Effector memory CD4-positive, alpha-beta T cell (primary cell): Measurements from ENCODE around the gene TXNRD3.

Source experiments
- DNase-seq, 3 donors: peaks; one replicate each; pipeline ENCODE4 v3.0.0-alpha.2; 2020
- H3K27ac ChIP-seq: 2 replicates; pipeline ENCODE4 v1.7.0; 2013; ENCODE audit warnings: mild to moderate bottlenecking, low read length, moderate library complexity; ENCODE audit not compliant: insufficient read depth, poor library complexity, severe bottlenecking
- H3K27me3 ChIP-seq: replicated peaks from 2 replicates; pipeline ENCODE4 v1.7.0; 2013; ENCODE audit warnings: mild to moderate bottlenecking, low read length; ENCODE audit not compliant: insufficient read depth, control insufficient read depth, poor library complexity, severe bottlenecking
- H3K36me3 ChIP-seq: 2 replicates; pipeline ENCODE4 v1.7.0; 2013; ENCODE audit warnings: mild to moderate bottlenecking, low read length, moderate library complexity; ENCODE audit not compliant: control insufficient read depth, insufficient read depth
- H3K4me1 ChIP-seq: 2 replicates; pipeline ENCODE4 v1.7.0; 2013; ENCODE audit warnings: low read length, mild to moderate bottlenecking; ENCODE audit not compliant: control insufficient read depth, insufficient read depth, poor library complexity, severe bottlenecking
- H3K4me3 ChIP-seq: 2 replicates; pipeline ENCODE4 v1.7.0; 2013; ENCODE audit warnings: low read length, low read depth, mild to moderate bottlenecking; ENCODE audit not compliant: insufficient read depth, poor library complexity, severe bottlenecking
- H3K9me3 ChIP-seq: 2 replicates; pipeline ENCODE4 v1.7.0; 2013; ENCODE audit warnings: mild to moderate bottlenecking, low read length, moderate library complexity; ENCODE audit not compliant: control insufficient read depth

TXNRD3 gene

DNA sequence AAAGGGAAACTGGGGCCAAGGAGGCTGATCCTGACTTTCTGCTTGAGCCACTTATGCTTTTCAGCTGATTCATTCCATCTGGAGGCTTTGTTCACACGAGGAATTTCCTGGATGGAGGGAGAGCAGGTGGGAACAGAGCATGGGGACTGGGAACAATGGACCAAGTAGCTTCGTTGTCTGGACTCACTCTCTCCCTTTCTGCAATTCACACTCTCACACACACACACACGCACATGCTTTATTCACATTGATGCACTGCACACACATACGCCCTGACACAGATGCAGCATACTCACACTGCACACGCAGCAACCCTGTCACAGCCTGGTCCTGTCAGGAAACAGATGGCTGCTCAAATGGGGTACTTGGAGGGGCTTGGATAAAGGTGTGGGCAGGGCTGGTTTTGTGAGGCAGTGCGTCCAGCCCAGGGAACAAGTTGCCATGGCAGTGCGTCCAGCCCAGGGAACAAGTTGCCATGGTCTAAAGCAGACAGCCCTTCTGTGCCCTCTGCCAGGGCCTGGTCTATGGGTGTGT is 29.4 kb upstream of the TXNRD3 start:
- Histone ChIP-seq H3K4me3 (no peak overlapping the region), H3K9me3 (no peaks in the 10 kb centered on the region), H3K4me1 (peaks cover 2% of the 10 kb centered on the region), H3K36me3 (no peaks in the 10 kb centered on the region), H3K27me3 (no peaks in the 10 kb centered on the region), H3K27ac (no peak overlapping the region)
- DNase-seq: no peak

GRCh38 chr3:126683069-126683468 is 28.1 kb upstream of the TXNRD3 start:
- no peaks in the 10 kb centered on the region for H3K36me3 ChIP-seq
- H3K4me3 ChIP-seq: no peak overlapping the region
- H3K27me3 ChIP-seq: peaks cover 5% of the 10 kb centered on the region
- no peak overlapping the region for H3K27ac ChIP-seq
- DNase-seq: no peak
- H3K4me1 ChIP-seq: peaks cover 7% of the 10 kb centered on the region
- H3K9me3 ChIP-seq: no peaks in the 10 kb centered on the region

- H3K27ac ChIP-seq: no peak overlapping the region
- H3K9me3 ChIP-seq: no peaks in the 10 kb centered on the region
- no peaks in the 10 kb centered on the region for H3K36me3 ChIP-seq
- H3K4me3 ChIP-seq: no peak overlapping the region
- DNase-seq: no peak
- H3K27me3 ChIP-seq: peaks cover 5% of the 10 kb centered on the region
- H3K4me1 ChIP-seq: peaks cover 7% of the 10 kb centered on the region
These were observed 27.1 kb upstream of the TXNRD3 start for GRCh38 chr3:126682009-126682408.

DNA sequence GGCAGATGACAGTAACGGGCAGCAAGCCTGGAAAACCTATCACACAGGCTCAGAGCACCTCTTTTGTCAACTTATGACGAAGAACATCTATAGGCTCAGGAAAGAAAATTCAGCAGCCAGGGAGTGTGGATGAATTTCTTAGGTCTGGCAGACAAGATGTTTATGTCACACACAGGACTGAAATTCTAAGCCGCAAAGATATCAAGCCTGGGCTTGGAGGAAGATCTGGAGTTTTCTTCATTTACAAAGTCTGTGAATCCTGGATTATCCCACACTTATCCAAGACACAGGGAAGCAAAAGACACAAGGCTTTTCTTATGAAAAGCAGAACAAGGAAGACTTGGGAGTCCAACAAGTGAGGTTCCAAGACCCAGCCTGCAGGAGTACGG is 25.7 kb upstream of the TXNRD3 start:
- H3K4me3 ChIP-seq: no peak overlapping the region
- H3K4me1 ChIP-seq: peaks cover 7% of the 10 kb centered on the region

GRCh38 chr3:126679831-126680666 is 25.1 kb upstream of the TXNRD3 start:
- H3K36me3 ChIP-seq: no peaks in the 10 kb centered on the region
- peaks cover 7% of the 10 kb centered on the region for H3K4me1 ChIP-seq
- H3K4me3 ChIP-seq: no peak overlapping the region
- DNase-seq: no peak
- no peaks in the 10 kb centered on the region for H3K9me3 ChIP-seq
- peaks cover 5% of the 10 kb centered on the region for H3K27me3 ChIP-seq
- H3K27ac ChIP-seq: no peak overlapping the region

More for the DNA sequence above, 25.7 kb upstream of the TXNRD3 start:
- no peak for DNase-seq
- Histone ChIP-seq H3K27me3 (peaks cover 5% of the 10 kb centered on the region), H3K9me3 (no peaks in the 10 kb centered on the region), H3K36me3 (no peaks in the 10 kb centered on the region), H3K27ac (no peak overlapping the region)

DNA sequence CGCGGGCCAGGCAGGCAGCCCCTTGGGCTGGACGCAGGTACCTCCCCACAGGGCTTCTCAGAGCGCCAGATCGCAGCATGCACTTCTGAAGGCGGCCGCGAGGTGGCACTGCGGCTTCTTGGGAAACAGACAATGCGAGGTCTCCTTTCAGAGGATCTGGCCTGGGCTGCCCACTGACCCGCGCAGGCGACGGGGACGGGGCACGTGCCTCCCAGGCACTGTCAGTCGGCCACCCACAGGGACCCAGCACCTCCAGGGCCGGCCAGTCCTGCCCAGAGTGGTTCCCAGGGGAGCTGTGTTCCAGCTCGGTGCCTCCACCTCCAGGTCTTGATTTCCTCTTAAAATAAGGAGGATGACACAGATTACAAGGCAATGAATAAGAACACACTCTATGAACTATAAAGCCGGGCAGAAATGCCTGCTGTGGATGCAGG is 24.4 kb upstream of the TXNRD3 start:
- H3K27me3 ChIP-seq: peaks cover 5% of the 10 kb centered on the region
- peak; percentile 31 to 50 (median 46) for DNase-seq
- peaks cover 7% of the 10 kb centered on the region for H3K4me1 ChIP-seq
- H3K36me3 ChIP-seq: no peaks in the 10 kb centered on the region
- H3K27ac ChIP-seq: no peak overlapping the region
- H3K9me3 ChIP-seq: no peaks in the 10 kb centered on the region
- peak overlapping the region; percentile 18 for H3K4me3 ChIP-seq

DNA sequence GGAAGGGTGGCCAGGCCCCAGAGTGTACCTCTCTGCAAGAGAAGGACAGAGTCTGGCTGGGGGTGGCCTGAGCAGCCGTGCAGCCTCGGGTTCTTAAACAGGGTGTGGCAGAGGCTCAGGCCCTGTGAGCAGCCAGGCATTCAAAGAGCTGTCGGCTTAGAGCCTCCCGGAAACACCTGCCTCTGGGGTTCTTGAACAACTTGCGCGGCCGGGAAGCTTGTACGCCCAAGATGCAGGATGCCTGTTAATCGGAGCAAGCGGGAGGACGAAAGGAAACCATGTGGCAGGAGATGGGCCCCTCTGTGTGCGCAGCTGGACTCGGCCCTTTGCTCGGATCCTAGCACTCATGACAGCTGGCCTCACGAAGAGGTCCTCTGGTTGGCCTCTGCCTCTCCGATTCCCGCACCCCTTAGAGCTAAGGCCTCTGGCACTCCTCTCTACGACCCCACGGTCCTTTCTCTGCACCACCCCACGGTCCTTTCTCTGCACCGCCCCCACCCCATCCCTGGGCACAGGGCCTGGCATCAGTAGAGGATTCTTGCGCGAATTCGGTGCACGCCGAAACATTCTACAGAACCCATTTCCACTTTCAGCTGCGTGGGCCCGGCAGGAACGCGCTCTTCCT is 23.9 kb upstream of the TXNRD3 start:
- Histone ChIP-seq H3K4me3 (peak overlapping the region; percentile 18), H3K27me3 (peaks cover 5% of the 10 kb centered on the region), H3K9me3 (no peaks in the 10 kb centered on the region)

DNA sequence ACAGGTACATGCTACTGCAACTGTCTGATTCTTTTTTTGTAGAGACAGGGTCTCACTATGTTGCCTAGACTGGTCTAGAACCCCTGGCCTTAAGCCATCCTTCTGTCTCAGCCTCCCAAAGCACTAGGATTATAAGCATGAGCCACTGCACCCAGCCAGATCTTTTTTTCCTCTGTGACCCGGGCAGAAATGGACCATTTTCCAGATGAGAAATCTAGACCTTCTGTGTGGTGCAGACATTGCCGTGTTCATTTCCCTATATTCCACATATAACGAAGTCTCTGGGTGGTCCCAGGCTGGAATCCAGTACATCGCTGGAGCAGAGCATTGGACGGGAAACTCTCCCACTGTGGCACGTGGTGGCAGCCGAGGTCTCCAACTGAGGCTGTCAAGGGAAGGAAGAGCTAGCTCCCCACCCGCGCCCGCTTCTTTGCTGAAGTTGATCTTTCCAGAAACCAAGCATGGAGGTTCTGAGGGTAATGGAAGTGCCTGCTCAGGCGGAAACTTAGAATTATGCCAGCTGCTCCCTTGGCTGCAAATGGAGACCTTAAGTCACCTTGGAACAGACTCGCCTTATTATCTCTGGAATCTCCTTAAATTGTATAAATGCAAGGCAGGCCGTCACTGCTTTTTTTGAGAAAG is 23.1 kb upstream of the TXNRD3 start:
- H3K4me1 ChIP-seq: peaks cover 7% of the 10 kb centered on the region
- H3K4me3 ChIP-seq: no peak overlapping the region
- H3K9me3 ChIP-seq: no peaks in the 10 kb centered on the region
- no peaks in the 10 kb centered on the region for H3K36me3 ChIP-seq
- H3K27ac ChIP-seq: no peak overlapping the region
- no peak for DNase-seq
- peaks cover 5% of the 10 kb centered on the region for H3K27me3 ChIP-seq

More for the DNA sequence above, 23.9 kb upstream of the TXNRD3 start:
- no peak for DNase-seq
- peaks cover 7% of the 10 kb centered on the region for H3K4me1 ChIP-seq
- no peak overlapping the region for H3K27ac ChIP-seq
- no peaks in the 10 kb centered on the region for H3K36me3 ChIP-seq

DNA sequence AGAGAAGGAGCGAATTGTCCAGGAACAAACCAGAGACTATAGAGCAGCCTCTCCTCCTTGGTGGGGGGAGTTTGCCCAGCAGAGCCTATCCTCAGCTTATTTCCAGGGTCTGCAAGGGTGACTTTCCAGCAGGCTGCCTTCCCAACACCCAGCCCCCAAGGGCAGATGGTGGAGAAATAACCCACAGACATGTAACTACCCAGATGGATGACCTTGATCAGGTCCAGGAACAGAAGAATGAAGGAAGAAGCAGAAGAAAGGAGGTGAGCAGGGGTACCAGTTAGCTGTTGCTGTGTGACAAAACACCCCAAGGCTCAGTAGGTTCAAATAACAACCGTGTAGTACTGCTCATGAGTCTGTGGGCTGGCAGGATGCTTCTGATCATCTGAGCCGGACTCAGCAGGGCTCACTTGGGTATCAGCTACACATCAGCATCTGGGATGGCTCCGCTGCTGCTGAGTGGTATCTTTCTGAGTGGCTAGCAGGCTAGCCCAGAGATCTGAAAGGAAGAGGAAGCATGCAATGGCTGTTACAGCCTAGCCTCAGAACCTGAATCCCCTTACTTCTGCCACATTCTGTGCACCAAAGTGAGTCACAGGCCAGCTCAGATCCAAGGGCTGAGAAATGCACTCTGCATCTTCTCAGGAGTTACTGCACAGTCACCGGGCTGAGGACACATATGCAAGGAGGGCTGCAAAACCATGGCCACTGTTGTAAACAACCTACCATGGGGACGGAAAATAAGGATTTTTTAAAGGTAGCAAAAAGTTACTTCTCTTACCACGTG is 22.2 kb upstream of the TXNRD3 start:
- no peak for DNase-seq
- H3K36me3 ChIP-seq: no peaks in the 10 kb centered on the region
- H3K27ac ChIP-seq: no peak overlapping the region
- no peak overlapping the region for H3K4me3 ChIP-seq
- H3K9me3 ChIP-seq: no peaks in the 10 kb centered on the region
- H3K27me3 ChIP-seq: peaks cover 5% of the 10 kb centered on the region
- H3K4me1 ChIP-seq: peaks cover 7% of the 10 kb centered on the region
